DOHH2 (cell line): ENCODE measurements around the gene SSH2.

Source experiments
- CTCF ChIP-seq: fragments of 200-600 bp; sonication (generic); IDR thresholded peaks from one replicate; pipeline ENCODE4 v1.5.1; 2014; ENCODE audit warnings: antibody characterized with exemption, mild to moderate bottlenecking, low read depth, low read length; ENCODE audit not compliant: poor library complexity, severe bottlenecking
- EZH2phosphoT487 ChIP-seq: fragments of 200-600 bp; sonication (generic); IDR thresholded peaks from 2 replicates; pipeline ENCODE4 v1.6.1; 2017; ENCODE audit warnings: borderline replicate concordance, mild to moderate bottlenecking, antibody characterized with exemption, low read length, moderate library complexity, mixed read lengths

GRCh38 chr17:29972277-29972676 lies 42.2 kb upstream of the SSH2 start:
- TF ChIP-seq CTCF (no peak), EZH2phosphoT487 (no peak)
